Stimulated activated naive CD4-positive, alpha-beta T cell (primary cell): ENCODE results near the gene CDK17.
"Not testable (repeated sequence)": the region's sequence is repeated elsewhere in the genome, so short reads cannot be mapped to it uniquely, and the experiment has no call there.

Experiments
- DNase-seq, 6 experiments: peaks; one replicate each; lab custom pipeline; 2025; lab: John Stamatoyannopoulos, UW

Gene CDK17

GRCh38 chr12:96399919-96400630 is at the start of gene CDK17:
Gene CDK17, minus strand, starts transcription at chr12:96400439. Its CDS starts 65,603 bp downstream, at chr12:96334836.
- DNase-seq: peak; percentile 84 to 92 (median 88)

GRCh38 chr12:96448300-96448699 is 48.1 kb upstream of the CDK17 start:
- DNase-seq: no peak

GRCh38 chr12:96447256-96447655 is 47.0 kb upstream of the CDK17 start:
- DNase-seq: no peak

GRCh38 chr12:96445691-96446583 is 45.7 kb upstream of the CDK17 start:
- DNase-seq: peak in 5 of 6 experiments; percentile 25 to 78 (median 75)

GRCh38 chr12:96444399-96444798 is 44.2 kb upstream of the CDK17 start:
- no peak for DNase-seq

GRCh38 chr12:96442906-96443305 is 42.7 kb upstream of the CDK17 start:
- DNase-seq: no peak

- no peak for DNase-seq
Observed at GRCh38 chr12:96441816-96442215, 41.6 kb upstream of the CDK17 start.

GRCh38 chr12:96438330-96438729 is 38.1 kb upstream of the CDK17 start:
- no peak for DNase-seq

GRCh38 chr12:96437171-96437445 is 36.9 kb upstream of the CDK17 start:
- DNase-seq: no peak

GRCh38 chr12:96436366-96437170 is 36.3 kb upstream of the CDK17 start:
- DNase-seq: no peak

- peak; percentile 24 to 90 (median 80) for DNase-seq
Observed at GRCh38 chr12:96434107-96434506, 33.9 kb upstream of the CDK17 start.

GRCh38 chr12:96432496-96433321 is 32.5 kb upstream of the CDK17 start:
- not testable (repeated sequence) for DNase-seq

GRCh38 chr12:96431067-96431466 is 30.8 kb upstream of the CDK17 start:
- no peak for DNase-seq

GRCh38 chr12:96427269-96427729 is 27.1 kb upstream of the CDK17 start:
- no peak for DNase-seq

- DNase-seq: no peak
Observed at GRCh38 chr12:96425951-96426350, 25.7 kb upstream of the CDK17 start.

- DNase-seq: no peak
Observed at GRCh38 chr12:96425321-96425720, 25.1 kb upstream of the CDK17 start.

GRCh38 chr12:96424601-96425000 is 24.4 kb upstream of the CDK17 start:
- DNase-seq: no peak

GRCh38 chr12:96422192-96422591 is 22.0 kb upstream of the CDK17 start:
- no peak for DNase-seq

- DNase-seq: peak in 1 of 6 experiments; percentile 15
Observed at GRCh38 chr12:96421014-96421413, 20.8 kb upstream of the CDK17 start.

- no peak for DNase-seq
Observed at GRCh38 chr12:96420277-96420835, 20.1 kb upstream of the CDK17 start.
